Measurements from ENCODE around the gene MADD. TPM values are rescaled to one million over a fixed set of nuclear protein-coding genes. Genes with fewer than 3 reads are reported as not detected.

Gene MADD
- total RNA-seq, 1 donor from 2014 or later, result 40.9 TPM

DNA sequence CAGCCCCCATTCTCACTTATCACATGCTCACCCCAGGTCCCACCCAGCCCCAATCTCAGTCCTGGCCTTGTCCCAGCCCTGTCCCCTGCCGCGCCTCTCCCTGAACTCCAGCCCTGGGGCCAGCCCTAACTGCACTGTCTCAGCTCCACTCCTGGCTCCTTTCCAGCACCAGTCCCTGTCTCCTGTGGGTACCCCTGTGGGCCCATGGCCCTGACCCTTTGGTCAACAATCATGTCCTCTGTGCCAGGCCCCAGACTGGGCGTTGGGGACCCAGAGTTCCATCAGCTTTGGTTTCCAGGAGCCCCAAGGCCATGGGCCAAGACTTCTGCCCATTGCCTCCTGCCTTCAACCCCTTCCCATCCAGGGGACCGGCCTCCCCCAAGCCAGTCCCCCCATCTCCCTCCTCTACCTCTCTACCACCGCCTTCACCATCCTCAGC is 107.7 kb downstream of the MADD start:
- Histone ChIP-seq H3K4me3 (peak overlapping the region; percentile 45), H3K27me3 (ENCODE audit: low read depth) (no peaks in the 10 kb centered on the region), H3K36me3 (no peaks in the 10 kb centered on the region), H3K9me3 (replicated peaks) (no peaks in the 10 kb centered on the region), H3K27ac (replicated peaks) (peak overlapping the region; percentile 54), H3K4me1 (no peaks in the 10 kb centered on the region)
- TF ChIP-seq, protein P1, sequence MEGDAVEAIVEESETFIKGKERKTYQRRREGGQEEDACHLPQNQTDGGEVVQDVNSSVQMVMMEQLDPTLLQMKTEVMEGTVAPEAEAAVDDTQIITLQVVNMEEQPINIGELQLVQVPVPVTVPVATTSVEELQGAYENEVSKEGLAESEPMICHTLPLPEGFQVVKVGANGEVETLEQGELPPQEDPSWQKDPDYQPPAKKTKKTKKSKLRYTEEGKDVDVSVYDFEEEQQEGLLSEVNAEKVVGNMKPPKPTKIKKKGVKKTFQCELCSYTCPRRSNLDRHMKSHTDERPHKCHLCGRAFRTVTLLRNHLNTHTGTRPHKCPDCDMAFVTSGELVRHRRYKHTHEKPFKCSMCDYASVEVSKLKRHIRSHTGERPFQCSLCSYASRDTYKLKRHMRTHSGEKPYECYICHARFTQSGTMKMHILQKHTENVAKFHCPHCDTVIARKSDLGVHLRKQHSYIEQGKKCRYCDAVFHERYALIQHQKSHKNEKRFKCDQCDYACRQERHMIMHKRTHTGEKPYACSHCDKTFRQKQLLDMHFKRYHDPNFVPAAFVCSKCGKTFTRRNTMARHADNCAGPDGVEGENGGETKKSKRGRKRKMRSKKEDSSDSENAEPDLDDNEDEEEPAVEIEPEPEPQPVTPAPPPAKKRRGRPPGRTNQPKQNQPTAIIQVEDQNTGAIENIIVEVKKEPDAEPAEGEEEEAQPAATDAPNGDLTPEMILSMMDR (IDR thresholded peaks at IDR 0.05; ENCODE audit: borderline replicate concordance), result no peak
- DNase-seq, result no peak
- intact Hi-C loops (cut with micrococcal nuclease), result no loop called here

- Histone ChIP-seq H3K27me3 (ENCODE audit: low read depth) (no peaks in the 10 kb centered on the region), H3K27ac (replicated peaks) (peak within 1 kb of the TSS; percentile 54), H3K36me3 (no peaks in the 10 kb centered on the region), H3K4me1 (no peaks in the 10 kb centered on the region), H3K4me3 (peak within 1 kb of the TSS; percentile 45), H3K9me3 (replicated peaks) (no peaks in the 10 kb centered on the region)
- peak; percentile 68 for DNase-seq
- intact Hi-C loops (cut with micrococcal nuclease), result no loop called here
- TF ChIP-seq, protein P1 (IDR thresholded peaks at IDR 0.05; ENCODE audit: borderline replicate concordance), result no peak
Measured at GRCh38 chr11:47378010-47378835, 108.3 kb downstream of the MADD start, which contains the start of gene SPI1. SPI1 (minus strand) TSS chr11:47378547; CDS start chr11:47378353, 194 bp downstream.

- H3K27ac ChIP-seq (replicated peaks), result no peak overlapping the region
- TF ChIP-seq, protein P1 (IDR thresholded peaks at IDR 0.05; ENCODE audit: borderline replicate concordance), result no peak
- intact Hi-C loops (cut with micrococcal nuclease), result no loop called here
Measured at GRCh38 chr11:47378836-47379170, 108.9 kb downstream of the MADD start.

DNA sequence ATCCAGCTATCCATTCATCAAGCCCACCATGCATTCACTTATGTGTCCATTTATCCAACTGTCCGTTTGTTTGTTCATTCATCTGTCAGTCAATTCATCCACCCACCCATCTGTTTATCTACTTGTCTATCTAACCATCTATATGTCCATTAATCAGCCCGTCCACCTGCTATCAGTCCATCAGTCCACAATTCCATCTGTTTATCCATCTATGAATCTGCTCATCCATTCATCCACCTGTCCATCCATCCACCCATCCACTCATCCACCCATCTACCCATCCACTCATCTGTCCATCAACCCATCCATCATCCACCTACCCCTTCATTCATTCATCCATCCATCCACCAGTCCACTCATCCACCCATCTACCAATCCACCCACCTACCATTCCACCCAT is 109.4 kb downstream of the MADD start:
- intact Hi-C loops (cut with micrococcal nuclease), result no loop called here
- no peak for DNase-seq
- TF ChIP-seq, protein P1 (IDR thresholded peaks at IDR 0.05; ENCODE audit: borderline replicate concordance), result no peak

More at GRCh38 chr11:47378836-47379170, 108.9 kb downstream of the MADD start:
- H3K27me3 ChIP-seq (ENCODE audit: low read depth), result no peaks in the 10 kb centered on the region
- DNase-seq, result no peak
- H3K4me1 ChIP-seq, result no peaks in the 10 kb centered on the region
- no peaks in the 10 kb centered on the region for H3K9me3 ChIP-seq (replicated peaks)
- H3K4me3 ChIP-seq, result no peak overlapping the region
- no peaks in the 10 kb centered on the region for H3K36me3 ChIP-seq

More for the DNA sequence above, 109.4 kb downstream of the MADD start:
- Histone ChIP-seq H3K27ac (replicated peaks) (no peak overlapping the region), H3K4me1 (no peaks in the 10 kb centered on the region), H3K27me3 (ENCODE audit: low read depth) (no peaks in the 10 kb centered on the region), H3K36me3 (no peaks in the 10 kb centered on the region), H3K4me3 (no peak overlapping the region), H3K9me3 (replicated peaks) (no peaks in the 10 kb centered on the region)

Other genes with a start within 250 kb of the MADD start
- 47.8 TPM for gene ARFGAP2, start 93.3 kb upstream of the MADD start, total RNA-seq
- gene PACSIN3, start 83.7 kb upstream of the MADD start, total RNA-seq, result 198 TPM
- gene DDB2, start 55.2 kb upstream of the MADD start, total RNA-seq, result 8.7 TPM
- 17.7 TPM for gene ACP2, start 21.3 kb upstream of the MADD start, total RNA-seq
- 11.7 TPM for gene NR1H3, start 12.1 kb upstream of the MADD start, total RNA-seq
- 2,538 TPM for gene MYBPC3, start 82.6 kb downstream of the MADD start, total RNA-seq
- 8.3 TPM for gene SPI1, start 108.4 kb downstream of the MADD start, total RNA-seq
- 36.5 TPM for gene SLC39A13, start 138.5 kb downstream of the MADD start, total RNA-seq
- gene PSMC3, start 156.3 kb downstream of the MADD start, total RNA-seq, result 146 TPM
- 2.2 TPM for gene RAPSN, start 179.0 kb downstream of the MADD start, total RNA-seq

Measured in left ventricle myocardium inferior (tissue), 1 donor.